GM18873 (cell line): ENCODE measurements around the gene PITPNC1.
"Not testable (repeated sequence)": the region's sequence is repeated elsewhere in the genome, so short reads cannot be mapped to it uniquely, and the experiment has no call there.

ENCODE experiments used
- ATAC-seq: cut with Tn5 transposase; IDR thresholded peaks from one replicate; pipeline ENCODE4 v1.9.1; 2021; ENCODE audit warnings: mild to moderate bottlenecking, moderate library complexity, moderate number of reproducible peaks; ENCODE audit not compliant: unreplicated experiment, low FRiP score

Gene PITPNC1

GRCh38 chr17:67700725-67701119 lies 323.6 kb downstream of the PITPNC1 start:
- no peak for ATAC-seq

GRCh38 chr17:67702861-67703260 lies 325.8 kb downstream of the PITPNC1 start:
- not testable (repeated sequence) for ATAC-seq

GRCh38 chr17:67707442-67707841 lies 330.4 kb downstream of the PITPNC1 start:
- no peak for ATAC-seq

- no peak for ATAC-seq
Observed at GRCh38 chr17:67708378-67708777, 331.3 kb downstream of the PITPNC1 start.

GRCh38 chr17:67711916-67712315 lies 334.8 kb downstream of the PITPNC1 start:
- no peak for ATAC-seq

GRCh38 chr17:67712375-67712774 lies 335.3 kb downstream of the PITPNC1 start:
- no peak for ATAC-seq

- ATAC-seq = no peak
Observed at GRCh38 chr17:67713169-67713568, 336.1 kb downstream of the PITPNC1 start.

- no peak for ATAC-seq
Observed at GRCh38 chr17:67716405-67716798, 339.3 kb downstream of the PITPNC1 start.

GRCh38 chr17:67717192-67717623 lies 340.1 kb downstream of the PITPNC1 start:
- ATAC-seq = no peak

- ATAC-seq = peak; percentile 93
Observed at GRCh38 chr17:67717624-67718324, 340.7 kb downstream of the PITPNC1 start, which contains the start of gene NOL11. Gene NOL11 (plus strand): TSS chr17:67717936. CDS start chr17:67717948, 12 bp downstream.

GRCh38 chr17:67718325-67718941 lies 341.4 kb downstream of the PITPNC1 start:
- no peak for ATAC-seq

- ATAC-seq = no peak
Observed at GRCh38 chr17:67725373-67725791, 348.3 kb downstream of the PITPNC1 start.

GRCh38 chr17:67725807-67726206 lies 348.7 kb downstream of the PITPNC1 start:
- ATAC-seq = no peak

- ATAC-seq = not testable (repeated sequence)
Observed at GRCh38 chr17:67727152-67728039, 350.3 kb downstream of the PITPNC1 start.

- no peak for ATAC-seq
Observed at GRCh38 chr17:67729903-67730302, 352.8 kb downstream of the PITPNC1 start.

- ATAC-seq = no peak
Observed at GRCh38 chr17:67730731-67731130, 353.6 kb downstream of the PITPNC1 start.

GRCh38 chr17:67733449-67733848 lies 356.4 kb downstream of the PITPNC1 start:
- ATAC-seq = no peak

- no peak for ATAC-seq
Observed at GRCh38 chr17:67737145-67737544, 360.1 kb downstream of the PITPNC1 start.

GRCh38 chr17:67742025-67742424 lies 364.9 kb downstream of the PITPNC1 start:
- ATAC-seq = no peak
